NCI-H82 treated with DMSO at 0.1 percent for 48 hours (cell line): Measurements from ENCODE around the gene FANCC.

ENCODE experiments used
- DNase-seq: peaks from one replicate; lab custom pipeline; 2025; ENCODE audit not compliant: unreplicated experiment; lab: John Stamatoyannopoulos, UW

FANCC gene

GRCh38 chr9:95104581-95104960, 212.9 kb downstream of the FANCC start:
- DNase-seq, result no peak

- no peak for DNase-seq
Measured at GRCh38 chr9:95103871-95104580, 213.5 kb downstream of the FANCC start.

- no peak for DNase-seq
Measured at GRCh38 chr9:95103281-95103771, 214.2 kb downstream of the FANCC start.

- no peak for DNase-seq
Measured at GRCh38 chr9:95102572-95102971, 214.9 kb downstream of the FANCC start.

GRCh38 chr9:95102001-95102433, 215.5 kb downstream of the FANCC start:
- no peak for DNase-seq

- DNase-seq, result no peak
Measured at GRCh38 chr9:95101326-95101725, 216.2 kb downstream of the FANCC start.

GRCh38 chr9:95100071-95100627, 217.4 kb downstream of the FANCC start:
- DNase-seq, result no peak

- no peak for DNase-seq
Measured at GRCh38 chr9:95099321-95100070, 218.0 kb downstream of the FANCC start.

GRCh38 chr9:95098391-95098921, 219.1 kb downstream of the FANCC start:
- DNase-seq, result no peak

GRCh38 chr9:95097279-95097678, 220.2 kb downstream of the FANCC start:
- no peak for DNase-seq

GRCh38 chr9:95096807-95097206, 220.7 kb downstream of the FANCC start:
- no peak for DNase-seq

GRCh38 chr9:95096381-95096780, 221.1 kb downstream of the FANCC start:
- no peak for DNase-seq

- DNase-seq, result no peak
Measured at GRCh38 chr9:95095641-95096355, 221.7 kb downstream of the FANCC start.

- no peak for DNase-seq
Measured at GRCh38 chr9:95094002-95094401, 223.5 kb downstream of the FANCC start.

- DNase-seq, result no peak
Measured at GRCh38 chr9:95093586-95093985, 223.9 kb downstream of the FANCC start.

- no peak for DNase-seq
Measured at GRCh38 chr9:95092262-95093072, 225.0 kb downstream of the FANCC start.

GRCh38 chr9:95091601-95092261, 225.8 kb downstream of the FANCC start:
- DNase-seq, result no peak

- DNase-seq, result no peak
Measured at GRCh38 chr9:95090871-95091577, 226.5 kb downstream of the FANCC start.
